NCI-H1105 treated with DMSO at 0.1 percent for 48 hours (cell line): ENCODE measurements around the gene PRKCH.
"Not testable (repeated sequence)": the region's sequence is repeated elsewhere in the genome, so short reads cannot be mapped to it uniquely, and the experiment has no call there.

ENCODE experiments used
- DNase-seq: peaks from one replicate; lab custom pipeline; 2025; lab: John Stamatoyannopoulos, UW

The PRKCH gene

DNA sequence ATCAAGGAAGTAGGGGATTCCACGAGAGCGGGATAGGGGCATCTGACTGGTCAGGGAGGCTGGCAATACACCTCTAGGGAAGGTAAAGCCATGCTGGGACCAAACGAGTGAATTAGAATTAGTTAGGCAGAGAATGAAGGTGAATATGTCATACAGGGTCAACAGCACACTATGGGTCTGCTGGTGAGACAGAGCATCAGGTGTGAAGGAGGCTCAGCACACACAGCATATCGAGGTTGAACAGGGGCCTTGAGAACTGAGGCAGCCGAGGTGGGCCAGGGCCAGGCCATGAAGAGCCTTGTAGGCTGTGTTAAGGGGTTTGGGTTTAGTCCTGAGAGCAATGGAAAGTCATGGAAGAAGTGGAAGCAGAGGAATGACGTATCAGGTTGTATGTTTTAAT, 137.8 kb downstream of the PRKCH start:
- no peak for DNase-seq

DNA sequence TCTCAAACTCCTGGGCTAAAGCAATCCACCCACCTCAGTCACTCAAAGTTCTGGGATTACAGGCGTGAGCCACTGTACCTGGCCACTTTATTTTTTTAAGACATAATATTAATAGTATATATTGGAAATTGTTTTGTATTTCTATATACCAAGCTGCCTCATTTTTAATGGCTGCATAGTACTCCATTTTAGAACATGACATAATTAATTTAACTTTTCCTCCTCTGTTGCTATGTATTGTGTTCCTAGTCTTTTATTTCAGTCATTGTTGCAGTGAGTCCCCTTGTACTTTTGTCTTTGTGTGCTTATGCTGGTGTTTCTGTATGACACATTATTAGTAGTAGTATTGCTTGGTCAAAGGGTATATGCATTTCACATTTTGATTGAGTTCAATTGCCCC, 138.7 kb downstream of the PRKCH start:
- DNase-seq: no peak

DNA sequence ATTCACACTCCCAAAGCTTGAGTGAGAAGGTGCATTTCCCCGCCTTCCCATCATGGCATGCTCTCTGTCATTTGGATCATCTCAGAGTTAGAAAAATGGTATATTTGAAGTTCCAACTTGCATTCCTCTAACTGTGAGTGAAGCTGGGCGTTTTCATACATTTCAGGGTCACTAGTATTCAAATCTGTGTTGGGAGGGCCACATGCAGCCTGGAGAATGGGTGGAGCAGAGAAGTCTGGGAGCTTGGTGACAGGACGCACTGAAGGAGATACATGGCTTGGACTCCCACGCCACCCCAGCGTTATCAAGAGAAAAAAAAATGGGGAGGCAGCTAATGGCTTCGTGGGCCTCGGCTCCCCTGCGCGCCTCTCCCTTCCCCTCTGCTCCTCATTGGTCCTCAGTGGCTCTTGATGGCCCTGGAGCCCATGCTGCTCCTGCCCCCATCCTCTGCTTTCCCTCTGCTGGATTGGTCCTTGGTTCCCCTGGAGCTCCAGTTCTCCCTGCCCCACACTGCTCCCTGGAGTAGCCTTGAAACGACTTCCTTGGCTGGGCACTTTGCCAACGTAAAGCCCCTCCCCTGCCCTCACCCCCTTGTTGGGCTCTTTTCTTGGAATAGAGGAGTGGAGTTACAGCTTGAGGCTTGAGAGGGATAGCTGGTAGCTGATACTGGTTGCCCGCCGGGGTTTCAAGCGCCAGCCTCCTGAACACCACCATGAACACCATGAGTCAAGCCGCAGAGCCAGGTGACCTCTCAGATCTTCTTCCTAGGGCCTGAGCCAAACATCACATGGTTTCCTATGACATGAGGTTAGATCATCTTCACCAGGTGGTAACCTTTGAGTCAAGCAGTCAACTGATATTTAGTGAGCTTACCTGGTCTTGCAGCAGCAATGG, 139.6 kb downstream of the PRKCH start:
- peak; percentile 46 for DNase-seq

DNA sequence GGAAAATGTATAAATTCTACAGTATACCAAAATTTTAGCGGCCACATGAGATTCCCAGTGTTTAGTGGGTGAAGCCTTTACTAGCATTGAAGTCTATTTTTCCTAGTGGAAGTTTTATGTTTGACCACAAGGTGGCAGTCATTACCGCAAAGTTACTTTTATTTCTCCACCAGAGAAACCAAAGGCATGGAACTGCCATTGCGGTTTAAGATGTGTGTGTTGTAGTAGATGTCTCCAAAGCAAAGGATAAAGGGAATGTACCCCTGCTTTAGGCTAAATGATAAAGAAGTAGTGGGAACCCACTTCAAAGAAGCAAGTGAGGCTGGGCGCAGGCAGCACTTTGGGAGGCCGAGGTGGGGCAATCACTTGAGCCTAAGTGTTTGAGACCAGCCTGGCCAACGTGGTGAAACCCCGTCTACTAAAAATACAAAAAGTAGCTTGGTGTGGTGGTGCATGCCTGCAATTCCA, 140.5 kb downstream of the PRKCH start:
- peak; percentile 71 for DNase-seq

DNA sequence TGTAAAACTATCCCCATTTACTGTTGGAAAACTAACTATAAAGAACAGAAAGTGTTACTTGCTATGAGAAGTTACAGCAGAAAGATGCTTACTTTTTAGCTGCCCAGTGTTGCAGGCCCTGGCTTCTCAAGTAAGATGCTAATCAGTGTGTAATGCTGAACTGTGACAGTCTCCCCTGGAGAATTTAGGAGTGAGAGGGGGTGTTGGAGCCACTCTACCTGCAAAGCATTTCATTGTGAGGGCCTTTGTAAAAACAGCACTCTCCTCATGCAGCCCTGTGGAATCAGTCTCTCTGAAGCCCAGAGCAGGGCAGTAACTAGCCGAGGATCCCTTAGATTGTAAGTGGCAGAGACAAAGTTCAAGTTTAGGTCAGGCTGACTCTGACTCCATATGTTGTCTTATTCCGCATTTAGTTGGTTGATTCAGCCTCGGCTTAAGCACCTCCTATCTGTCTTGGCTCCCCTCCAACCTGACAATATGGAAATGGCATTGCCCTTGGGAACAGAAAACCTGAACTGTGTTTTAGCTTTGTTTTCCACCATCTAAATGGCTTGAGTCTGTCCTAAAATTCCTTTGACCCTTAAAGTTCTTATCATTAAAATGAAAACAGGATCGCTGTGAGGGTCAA, 141.3 kb downstream of the PRKCH start:
- peak; percentile 31 for DNase-seq

DNA sequence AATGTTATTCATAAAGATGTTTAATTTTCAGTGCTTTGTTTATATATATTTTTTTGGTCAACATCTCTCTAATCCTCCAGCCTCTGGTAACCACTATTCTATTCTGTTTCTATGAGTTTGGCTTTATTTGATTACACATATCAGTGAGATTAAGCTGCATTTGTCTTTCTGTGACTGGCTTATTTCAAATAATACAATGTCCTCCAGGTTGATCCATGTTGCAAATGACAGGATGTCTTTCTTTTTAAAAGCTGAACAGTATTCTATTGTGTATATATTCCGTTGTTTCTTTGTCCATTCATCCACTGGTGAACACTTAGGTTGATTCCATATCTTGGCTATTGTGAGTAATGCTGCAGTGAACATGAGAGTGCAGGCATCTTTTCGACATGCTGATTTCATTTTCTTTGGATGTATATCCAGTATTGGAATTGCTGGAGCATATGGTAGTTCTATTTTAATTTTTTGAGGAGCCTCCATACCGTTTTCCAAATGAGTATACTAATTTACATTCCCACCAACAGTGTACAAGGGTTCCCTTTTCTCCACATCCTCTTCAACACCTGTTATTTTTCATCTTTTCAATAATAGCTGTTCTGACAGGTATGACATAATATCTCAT, 142.4 kb downstream of the PRKCH start:
- no peak for DNase-seq

DNA sequence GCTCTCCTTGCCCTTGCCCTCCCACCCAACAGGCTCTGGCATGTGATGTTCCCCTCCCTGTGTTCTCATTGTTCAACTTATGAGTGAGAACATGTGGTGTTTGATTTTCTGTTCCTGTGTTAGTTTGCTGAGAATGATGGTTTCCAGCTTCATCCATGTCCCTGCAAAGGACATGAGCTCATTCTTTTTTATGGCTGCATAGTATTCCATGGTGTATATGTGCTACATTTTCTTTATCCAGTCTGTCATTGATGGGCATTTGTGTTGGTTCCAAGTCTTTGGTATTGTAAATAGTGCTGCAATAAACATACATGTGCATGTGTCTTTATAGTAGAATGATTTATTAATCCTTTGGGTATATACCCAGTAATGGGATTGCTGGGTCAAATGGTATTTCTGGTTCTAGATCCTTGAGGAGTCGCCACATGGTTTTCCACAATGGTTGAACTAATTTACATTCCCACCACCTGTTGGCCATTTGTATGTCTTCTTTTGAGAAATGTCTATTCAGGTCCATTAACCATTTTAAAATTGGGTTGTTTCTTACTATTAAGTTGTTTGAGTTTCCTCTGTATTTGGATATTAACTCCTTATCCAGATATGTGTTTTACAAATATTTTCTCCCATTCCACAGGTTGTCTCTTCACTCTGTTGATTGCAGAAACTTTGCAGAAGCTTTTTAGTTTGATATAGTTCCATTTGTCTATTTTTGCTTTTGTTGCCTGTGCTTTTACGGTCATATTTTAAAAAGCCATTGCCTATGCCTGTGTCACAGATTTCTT, 143.4 kb downstream of the PRKCH start:
- DNase-seq: not testable (repeated sequence)

DNA sequence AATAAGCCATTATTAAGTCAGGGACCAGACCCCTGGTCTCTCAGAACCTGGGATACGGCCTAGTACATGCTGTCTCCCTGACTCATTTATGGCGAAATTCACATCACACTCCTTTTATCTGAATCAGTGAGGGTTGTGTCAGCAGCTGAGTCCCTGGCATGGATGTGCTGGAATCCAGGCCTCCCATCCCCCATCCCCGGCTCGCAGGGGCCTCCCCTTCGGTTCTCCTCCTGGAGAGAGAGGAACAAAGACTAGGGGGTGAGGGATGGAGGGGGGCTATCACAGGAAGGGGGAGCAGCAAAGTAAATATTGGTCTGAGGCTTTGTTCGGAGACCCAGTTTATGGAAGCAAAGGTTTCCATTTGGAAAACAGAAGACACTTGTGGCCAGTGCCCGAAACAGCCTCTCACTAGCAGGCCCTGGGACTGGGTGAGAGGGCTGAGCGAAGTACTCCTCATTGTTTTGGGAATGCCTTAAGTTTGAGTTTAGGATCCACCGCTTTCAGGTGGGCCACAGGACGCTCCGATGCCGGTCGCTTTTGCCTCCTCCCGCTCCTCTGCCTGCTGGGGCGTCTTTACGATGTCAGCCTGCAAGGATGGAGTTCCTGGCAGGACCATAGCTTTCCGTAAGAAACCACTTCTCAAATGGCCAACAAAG, 145.0 kb downstream of the PRKCH start:
- DNase-seq: no peak

DNA sequence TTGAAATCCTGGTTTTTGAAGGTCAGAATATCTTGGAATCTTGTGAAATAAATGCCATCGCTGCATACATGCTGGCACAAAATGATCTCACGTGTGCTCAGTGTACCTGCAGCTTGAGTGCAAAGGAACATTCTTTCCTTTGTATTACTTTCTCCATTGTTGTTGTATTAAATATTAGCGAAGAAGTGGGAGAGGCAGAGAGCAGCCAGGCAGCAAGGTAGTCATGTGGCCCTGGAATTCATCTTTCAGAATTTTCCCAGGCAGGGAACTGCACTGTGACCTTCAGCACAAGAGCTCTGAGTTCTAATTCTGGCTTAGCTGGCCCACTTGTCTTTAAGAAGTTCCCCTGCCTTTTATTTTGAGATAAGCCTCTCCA, 145.5 kb downstream of the PRKCH start:
- no peak for DNase-seq

DNA sequence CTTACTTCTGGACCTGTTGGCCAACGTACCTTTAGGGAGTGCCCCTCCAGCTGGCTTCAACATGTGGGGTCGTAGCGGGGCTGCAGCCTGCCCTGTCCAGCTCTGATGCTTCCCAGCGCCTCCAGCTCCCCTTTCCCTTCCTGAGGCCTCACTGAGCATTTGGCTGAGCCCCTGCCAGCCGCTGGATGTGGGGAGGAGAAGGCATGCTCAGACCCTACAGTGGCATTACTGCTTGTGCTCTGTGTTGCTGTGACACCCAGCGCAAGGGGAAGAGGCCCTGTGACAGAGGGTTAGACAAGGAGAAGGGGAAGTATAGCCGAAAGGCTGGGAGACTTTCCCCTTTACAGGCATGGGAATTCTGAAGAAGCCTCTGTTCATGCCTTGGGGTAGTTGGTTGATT, 145.9 kb downstream of the PRKCH start:
- no peak for DNase-seq

DNA sequence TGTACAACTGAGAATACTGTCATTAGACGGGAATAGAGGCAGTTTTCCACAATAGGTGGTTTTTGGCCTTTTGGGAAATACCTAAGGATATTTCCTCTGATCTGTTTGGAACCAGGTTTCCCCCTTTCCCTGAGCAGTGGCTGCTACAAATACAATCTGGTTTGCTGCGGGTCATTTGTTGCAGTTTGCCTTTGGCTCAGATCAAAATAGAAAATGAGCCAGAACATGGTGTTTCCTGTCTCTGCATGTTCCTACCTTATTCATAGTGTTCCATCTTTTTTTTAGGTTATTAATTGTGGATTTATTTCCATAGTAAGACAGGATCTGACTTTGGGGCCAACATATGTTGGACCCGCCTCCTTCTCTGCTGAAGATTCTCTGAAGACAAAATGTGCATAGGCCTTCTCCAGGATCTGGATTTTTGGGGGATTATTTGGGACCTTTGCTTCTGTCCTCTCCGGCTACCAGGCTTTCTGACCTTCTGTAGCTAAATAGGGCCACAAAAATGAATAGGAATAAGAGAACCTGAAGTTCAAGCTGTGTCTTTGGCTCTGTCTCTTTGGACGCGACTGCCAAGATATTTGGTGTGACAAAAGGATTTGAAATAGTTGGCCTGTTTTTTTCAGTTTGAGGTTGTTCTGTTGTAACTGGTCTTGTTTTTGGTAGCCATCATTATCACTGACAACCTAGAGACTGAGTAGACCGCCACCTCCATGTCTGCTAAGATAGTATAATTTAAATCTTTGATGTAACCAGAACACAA, 146.9 kb downstream of the PRKCH start:
- DNase-seq: no peak

DNA sequence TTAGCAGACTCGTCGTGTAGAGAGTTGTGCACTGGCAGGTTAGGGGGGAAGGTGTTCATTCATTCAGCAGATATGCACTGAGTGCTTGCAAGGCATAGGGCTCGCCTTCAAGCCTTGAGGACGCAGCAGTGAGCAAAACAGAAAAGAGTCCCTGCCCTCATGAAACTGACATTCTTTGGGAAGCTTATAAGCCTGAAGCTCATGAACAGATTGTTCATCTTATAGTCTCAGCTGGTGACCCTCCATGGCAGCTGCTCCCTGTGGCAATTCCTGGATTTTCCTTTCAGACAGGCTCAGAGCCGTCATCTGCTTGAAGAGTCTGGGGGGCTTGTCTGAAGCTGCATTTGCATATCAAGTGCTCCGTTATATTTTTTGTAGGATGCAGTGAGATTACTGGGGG, 148.4 kb downstream of the PRKCH start:
- no peak for DNase-seq

DNA sequence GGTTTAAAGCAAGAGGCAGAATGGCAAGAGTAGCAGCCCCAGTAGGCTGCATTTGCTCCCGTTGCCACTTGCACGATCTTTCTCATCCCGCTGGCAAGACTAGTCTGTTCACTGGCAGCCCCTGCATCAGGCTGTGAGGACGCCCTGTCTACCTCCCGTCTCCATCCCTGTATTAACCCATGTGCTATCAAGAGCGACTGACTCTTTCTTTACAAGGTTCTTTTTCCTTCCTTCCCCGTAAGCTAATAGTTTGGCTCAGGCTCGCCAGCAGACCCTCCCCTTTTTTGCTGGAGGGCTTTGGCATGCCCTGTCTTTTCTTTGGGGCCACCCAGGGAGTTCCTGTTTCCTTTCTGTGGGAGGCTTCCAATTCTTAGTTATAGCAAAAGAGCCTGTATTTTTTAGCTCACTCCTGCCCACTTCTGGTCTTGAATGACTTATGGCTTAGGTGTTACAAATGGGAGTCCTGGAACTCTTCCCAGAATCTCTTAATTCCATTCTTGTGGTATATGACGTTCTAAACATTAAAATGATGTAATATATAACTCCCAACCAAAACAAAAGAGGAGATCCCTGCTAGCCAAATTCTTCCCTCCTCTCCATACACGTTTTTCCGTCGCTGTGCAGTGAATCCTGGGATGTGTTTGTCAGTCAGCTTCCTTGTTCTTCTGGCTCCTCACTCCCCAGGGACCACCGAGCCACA, 149.0 kb downstream of the PRKCH start:
- peak; percentile 44 for DNase-seq

DNA sequence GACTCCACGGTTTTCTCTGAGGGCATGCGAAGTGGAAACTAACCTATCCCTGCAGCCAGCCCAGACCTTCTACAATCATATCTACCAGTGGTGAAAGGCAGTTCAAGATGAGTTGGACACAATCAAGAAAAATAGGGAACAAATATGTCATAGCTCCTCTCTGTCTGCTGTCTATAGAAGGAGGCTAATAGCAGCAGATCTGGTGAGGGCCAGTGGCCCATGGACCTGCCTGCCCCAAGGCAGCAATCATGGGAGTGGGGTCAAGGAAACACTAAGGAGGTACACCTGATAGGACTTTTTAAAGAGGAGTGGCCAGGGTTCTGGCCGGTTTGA, 149.5 kb downstream of the PRKCH start:
- DNase-seq: no peak

DNA sequence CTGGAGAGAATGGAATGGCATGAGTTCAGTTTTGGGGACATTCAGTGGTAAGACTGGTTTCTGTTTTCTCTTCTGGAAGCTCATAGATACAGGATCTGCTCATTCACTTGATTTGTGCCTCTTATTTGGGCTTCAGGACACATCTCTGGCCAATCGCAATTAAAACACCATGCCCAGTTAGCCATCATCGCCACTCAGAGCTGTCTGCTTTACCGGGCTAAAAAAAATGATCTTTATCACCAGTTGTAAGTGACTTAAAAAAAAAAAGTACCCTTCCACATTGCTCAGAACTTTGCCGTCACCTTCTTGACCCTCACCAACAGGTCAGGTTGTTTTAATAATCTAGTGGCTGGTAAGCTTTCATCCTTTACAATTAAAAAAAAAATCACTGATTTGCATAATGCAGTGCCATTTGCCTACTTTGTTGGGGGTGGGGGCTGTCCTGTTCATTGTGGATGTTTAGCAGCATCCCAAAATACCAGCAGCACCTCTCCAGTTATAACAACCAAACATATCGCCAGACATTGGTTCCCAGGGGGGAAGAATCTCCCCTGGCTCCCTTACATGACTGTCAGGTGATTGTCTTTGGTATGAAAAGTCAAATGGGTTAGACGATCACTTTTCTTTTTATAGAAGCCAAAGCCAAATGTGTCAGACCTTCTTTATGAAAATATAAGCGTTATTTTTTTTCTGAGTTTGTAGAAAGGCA, 150.1 kb downstream of the PRKCH start:
- DNase-seq: no peak

DNA sequence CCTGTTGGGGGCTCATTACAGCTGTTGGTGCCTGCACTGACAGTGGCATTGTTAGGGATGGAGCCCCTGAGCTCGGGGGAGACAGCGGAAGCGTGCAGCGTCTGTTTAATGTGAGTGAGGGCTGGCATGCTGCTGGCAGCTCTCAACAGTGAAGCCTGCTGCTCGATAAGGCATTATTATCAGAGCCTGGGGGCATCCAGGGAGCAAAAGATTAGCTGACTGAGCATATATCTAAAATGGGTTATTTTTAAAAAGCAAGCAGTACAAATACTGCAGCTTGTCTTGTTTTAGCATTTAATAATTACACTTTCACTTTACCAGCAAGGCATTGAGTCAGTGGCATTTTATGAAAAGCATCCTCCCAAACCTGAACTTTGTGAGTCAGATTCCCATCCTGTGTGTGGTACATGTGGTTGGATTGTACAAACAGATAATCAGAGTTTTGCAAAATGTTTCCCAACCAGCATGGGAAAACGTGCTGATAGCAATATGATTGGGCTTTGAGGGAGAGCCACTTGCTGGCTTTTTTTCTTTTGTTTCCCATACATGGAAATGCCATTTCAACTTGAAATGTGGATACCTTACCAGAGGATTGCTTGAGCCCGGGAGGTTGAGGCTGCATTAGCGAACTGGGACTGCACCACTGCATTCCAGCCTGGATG, 150.8 kb downstream of the PRKCH start:
- no peak for DNase-seq

DNA sequence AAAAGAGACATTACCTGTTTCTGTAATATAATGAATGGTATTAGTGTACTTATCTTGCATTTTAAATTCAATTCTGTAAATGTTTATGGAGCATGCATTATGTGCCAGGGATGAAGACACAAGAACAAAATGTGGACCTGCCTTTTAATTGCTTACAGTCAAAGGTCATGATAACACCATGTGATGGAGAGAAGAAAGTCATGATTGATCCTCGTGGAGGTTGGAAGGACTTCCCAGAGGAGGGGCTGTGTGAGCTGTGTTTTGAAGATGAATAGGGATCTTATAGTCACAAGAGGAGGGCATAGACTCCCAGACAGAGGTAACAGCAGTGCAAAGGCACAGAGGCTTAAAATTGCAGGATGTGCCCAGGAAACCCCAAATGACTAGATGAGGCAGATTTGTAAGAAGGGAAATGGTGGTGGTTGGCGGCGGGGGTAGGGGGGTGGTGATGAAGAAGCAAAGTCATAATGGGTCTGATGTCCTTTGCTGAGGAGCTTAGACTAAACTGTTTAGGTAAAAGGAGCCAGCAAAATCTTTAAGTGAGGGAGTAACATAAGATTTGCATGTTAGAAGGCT, 151.5 kb downstream of the PRKCH start:
- no peak for DNase-seq

DNA sequence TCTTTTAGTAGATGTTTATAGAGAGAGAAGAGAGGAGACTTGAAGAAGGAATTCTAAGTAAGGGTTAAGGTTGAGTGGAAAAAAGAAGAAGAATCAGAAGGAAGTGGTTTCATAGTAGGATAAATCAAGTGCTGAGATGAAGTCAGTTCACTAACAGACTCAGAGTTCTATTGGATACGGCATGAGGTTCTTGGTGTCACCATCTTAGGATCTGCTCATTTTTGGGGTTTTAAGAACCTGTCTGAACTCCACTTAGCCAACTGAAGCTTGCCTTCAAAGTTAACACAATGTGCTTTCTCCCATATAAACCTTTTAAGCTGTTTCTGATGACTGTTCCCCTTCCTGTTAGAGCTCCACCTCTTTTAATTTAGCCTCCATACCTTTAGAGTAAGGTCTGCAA, 152.6 kb downstream of the PRKCH start:
- DNase-seq: no peak

DNA sequence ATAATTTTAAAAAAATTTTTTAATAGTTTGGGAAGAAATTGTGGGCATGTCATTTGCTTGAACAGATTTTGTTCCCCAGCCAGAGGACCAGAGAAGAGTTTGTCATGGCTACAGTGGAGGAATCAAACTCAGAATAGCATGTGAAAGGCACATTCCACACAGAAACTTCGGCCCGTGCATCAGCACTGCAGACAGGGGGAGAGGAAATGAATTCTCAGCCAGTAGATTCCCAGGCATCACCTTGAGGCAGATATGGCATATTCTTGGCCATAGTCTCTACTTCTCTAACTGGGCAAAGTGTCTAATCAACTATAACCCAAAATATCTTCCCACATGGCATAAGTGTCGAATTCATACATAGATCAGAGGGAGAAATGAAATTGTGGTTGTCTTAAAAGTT, 153.3 kb downstream of the PRKCH start:
- no peak for DNase-seq
